Spleen (tissue), 11 donors: ENCODE data around the gene CFAP251. TPM values are rescaled to one million over a fixed set of nuclear protein-coding genes. Genes with fewer than 3 reads are reported as not detected.
A peak's percentile ranks its signal among the peaks of the same experiment; 100 is the strongest.

Source experiments
- DNase-seq: peaks from one replicate; pipeline ENCODE4 v3.0.0-alpha.2; 2020
- H3K27ac ChIP-seq, 8 donors: fragments of 200-600 bp; sonication (generic) in 7 of 8; 1 replicate in 4 of 8; 2 replicates in 4 of 8; pipeline versions ENCODE4 v1.5.0 to v1.8.0; 2016 to 2021; ENCODE audit warnings: inconsistent platforms in 4 of 8, mild to moderate bottlenecking in 4 of 8, moderate library complexity in 1 of 8
- H3K27me3 ChIP-seq, 7 donors: fragments of 200-600 bp; sonication (generic) in 6 of 7; replicated peaks in 1 of 7; 1 replicate in 4 of 7; 2 replicates in 3 of 7; pipeline versions ENCODE4 v1.5.0 to v1.8.0; 2016 to 2021; ENCODE audit warnings: inconsistent platforms in 3 of 7, mild to moderate bottlenecking in 1 of 7
- H3K36me3 ChIP-seq, 6 donors: fragments of 200-600 bp; sonication (generic) in 5 of 6; 1 replicate in 4 of 6; 2 replicates in 2 of 6; pipeline versions ENCODE4 v1.5.0 to v1.8.0; 2016 to 2021; ENCODE audit warnings: inconsistent platforms in 2 of 6
- H3K4me1 ChIP-seq, 6 donors: fragments of 200-600 bp; sonication (generic) in 5 of 6; 1 replicate in 3 of 6; 2 replicates in 3 of 6; pipeline versions ENCODE4 v1.5.0 to v1.8.0; 2016 to 2021; ENCODE audit warnings: inconsistent platforms in 3 of 6
- H3K4me3 ChIP-seq, 8 donors: fragments of 200-600 bp; sonication (generic) in 7 of 8; 1 replicate in 4 of 8; 2 replicates in 4 of 8; pipeline versions ENCODE4 v1.5.0 to v1.8.0; 2016 to 2021; ENCODE audit warnings: inconsistent platforms in 4 of 8, mild to moderate bottlenecking in 4 of 8, moderate library complexity in 2 of 8
- H3K9me3 ChIP-seq, 8 donors: fragments of 200-600 bp; sonication (generic) in 7 of 8; 1 replicate in 4 of 8; 2 replicates in 4 of 8; pipeline versions ENCODE4 v1.5.0 to v1.8.0; 2016 to 2021; ENCODE audit warnings: inconsistent platforms in 4 of 8
- CTCF ChIP-seq, 11 experiments: fragments of 200-600 bp in 7 of 11; fragments of 450-650 bp in 4 of 11; sonication (generic) in 4 of 11; IDR thresholded peaks in 8 of 11; conservative IDR thresholded peaks in 3 of 11; 1 replicate in 7 of 11; 2 replicates in 4 of 11; pipeline versions ENCODE4 v1.4.0 to v1.8.0; 2016 to 2021; ENCODE audit warnings: antibody characterized with exemption in 11 of 11, inconsistent platforms in 4 of 11, mild to moderate bottlenecking in 1 of 11
- POLR2A ChIP-seq, 3 donors: fragments of 450-650 bp; IDR thresholded peaks; one replicate each; pipeline ENCODE4 v1.5.1; 2017; ENCODE audit warnings: antibody characterized with exemption in 3 of 3, mild to moderate bottlenecking in 1 of 3
- POLR2AphosphoS5 ChIP-seq, 3 donors: sonication (generic); formaldehyde crosslinking; IDR thresholded peaks; one replicate each; pipeline ENCODE4 v1.5.1; 2017; ENCODE audit warnings: antibody characterized with exemption in 3 of 3
- WGBS, 5 donors: extraction: QIAGEN DNeasy Blood & Tissue Kit in 3 of 5; methylation state at CpG; one replicate each; pipeline versions ENCODE4 v1.1.5 to v1.1.7; 2013 to 2018; 5-methylcytosine and 5-hydroxymethylcytosine counted together
- intact Hi-C: fragments of 100-400 bp; cut with DNase I; formaldehyde crosslinking; loops from one replicate; pipeline ENCODE4 v1.15.0; 2023; ENCODE audit warnings: low total_unique reads
- polyA plus RNA-seq, 3 donors: library from polyadenylated mRNA; stranded (reverse); fragments of 200-250 nt; gene quantifications; one replicate each; pipeline ENCODE4 v1.2.1, GENCODE V29; 2013
- total RNA-seq, 7 donors: library from RNA; depleted of rRNA in 3 of 7; stranded (reverse); fragments of >200 nt in 3 of 7; fragmentation: NEBNext Ultra II Directional in 4 of 7; extraction: Animal tissue kit (Norgen Biotek cat#: 25700) in 4 of 7; gene quantifications; one replicate each; pipeline versions ENCODE4 v1.1.0 to v1.2.1, GENCODE V29; 2016 to 2021
- donor health status: healthy with polysubstance abuse.
- donor health status: DM: no; HTN: no; CAD: no; lungs with moderate emphysema.
- donor health status: DM: no; HTN: no; CAD: no.
- donor health status: Bipolar disorder and iron deficiency.
- donor health status: healthy.
- donor health status: DM: no; HTN: no; CAD: no.
- donor health status: DM: yes; HTN: yes; CAD: no.

Gene CFAP251
- total and polyA plus RNA-seq, 10 donors, result 1.3 to 10.5 (median 3.6) TPM

DNA sequence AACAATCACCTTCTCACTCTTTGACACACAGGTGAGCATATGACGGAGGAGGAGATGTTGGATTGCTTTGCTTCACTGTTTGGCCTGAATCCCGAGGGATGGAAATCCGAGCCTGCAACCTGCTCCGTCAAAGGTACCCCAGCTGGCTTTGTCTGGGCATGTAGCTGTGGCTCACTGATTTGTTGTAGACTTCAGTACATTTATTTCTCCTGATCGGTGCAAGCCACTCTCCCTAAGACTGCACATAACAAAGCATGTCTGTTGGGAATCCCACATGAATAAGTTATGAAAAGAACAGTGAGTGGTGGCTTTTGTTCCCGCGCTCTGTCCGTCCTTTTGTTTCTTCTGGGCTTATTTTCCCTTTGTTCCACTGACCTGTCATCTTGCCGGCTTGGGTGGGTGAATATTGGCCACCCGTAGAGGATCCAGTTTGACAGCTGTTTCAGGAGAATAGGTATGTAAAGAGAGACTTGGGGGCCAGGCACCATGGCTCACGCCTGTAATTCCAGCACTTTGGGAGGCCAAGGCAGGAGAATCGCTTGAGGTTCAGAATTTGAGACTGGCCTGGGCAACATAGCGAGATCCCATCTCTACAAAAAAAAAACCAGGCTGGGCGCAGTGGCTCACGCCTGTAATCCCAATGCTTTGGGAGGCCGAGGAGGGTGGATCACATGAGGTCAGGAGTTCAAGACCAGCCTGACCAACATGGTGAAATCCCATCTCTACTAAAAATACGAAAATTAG lies 83.2 kb downstream of the CFAP251 start:
- DNase-seq, result no peak
- Histone ChIP-seq H3K4me3 (no peak overlapping the region), H3K27me3 (peaks cover 0 to 10% (median 0%) of the 10 kb centered on the region in 7 donors), H3K4me1 (peaks cover 10 to 42% (median 30%) of the 10 kb centered on the region in 6 donors), H3K9me3 (peaks cover 0 to 13% (median 11%) of the 10 kb centered on the region in 8 donors), H3K36me3 (no peaks in the 10 kb centered on the region), H3K27ac (no peak overlapping the region)
- WGBS, 5 donors, result 90 to 96% (median 93%) methylated on average over 17 of the region's 17 CpGs
- intact Hi-C loops, result no loop called here
- TF ChIP-seq CTCF (IDR thresholded peaks at IDR 0.05 in 8 of 11, conservative IDR thresholded peaks at IDR 0.05 in 3 of 11), result no peak
- TF ChIP-seq POLR2A (IDR thresholded peaks at IDR 0.05), result no peak
- TF ChIP-seq POLR2AphosphoS5 (IDR thresholded peaks at IDR 0.05), result no peak

GRCh38 chr12:122003651-122004611 lies 85.5 kb downstream of the CFAP251 start:
- DNase-seq, result peak; percentile 89
- intact Hi-C loops, result no loop called here
- Histone ChIP-seq H3K4me1 (peaks cover 10 to 48% (median 36%) of the 10 kb centered on the region in 6 donors), H3K27ac (peak overlapping the region in 4 of 8 donors; percentile 21 to 60 (median 44)), H3K27me3 (peaks cover 0 to 10% (median 0%) of the 10 kb centered on the region in 7 donors), H3K4me3 (peak overlapping the region in 1 of 8 donors; percentile 17), H3K36me3 (no peaks in the 10 kb centered on the region), H3K9me3 (peaks cover 0 to 10% (median 9%) of the 10 kb centered on the region in 8 donors)
- WGBS, 5 donors, result 38 to 55% (median 47%) methylated on average over 12 to 28 of the region's 28 CpGs
- TF ChIP-seq POLR2AphosphoS5 (IDR thresholded peaks at IDR 0.05), result peak; percentile 11 to 78 (median 74)
- no peak for TF ChIP-seq CTCF (IDR thresholded peaks at IDR 0.05 in 8 of 11, conservative IDR thresholded peaks at IDR 0.05 in 3 of 11)
- TF ChIP-seq POLR2A (IDR thresholded peaks at IDR 0.05), result no peak

GRCh38 chr12:122004633-122005071 lies 86.3 kb downstream of the CFAP251 start:
- TF ChIP-seq CTCF (IDR thresholded peaks at IDR 0.05 in 8 of 11, conservative IDR thresholded peaks at IDR 0.05 in 3 of 11) (no peak), POLR2AphosphoS5 (IDR thresholded peaks at IDR 0.05) (no peak), POLR2A (IDR thresholded peaks at IDR 0.05) (no peak)
- H3K36me3 ChIP-seq, result no peaks in the 10 kb centered on the region
- H3K27ac ChIP-seq, result peak overlapping the region in 4 of 8 donors; percentile 21 to 60 (median 44)
- peaks cover 0 to 3% (median 2%) of the 10 kb centered on the region in 8 donors for H3K9me3 ChIP-seq
- 28 to 45% (median 38%) methylated on average over 12 of the region's 12 CpGs for WGBS, 5 donors
- peak overlapping the region in 1 of 8 donors; percentile 17 for H3K4me3 ChIP-seq
- H3K4me1 ChIP-seq, result peaks cover 10 to 55% (median 40%) of the 10 kb centered on the region in 6 donors
- H3K27me3 ChIP-seq, result peaks cover 0 to 10% (median 0%) of the 10 kb centered on the region in 7 donors
- no peak for DNase-seq
- intact Hi-C loops, result no loop called here
